ENCODE results near the gene DDX3Y.

Gene DDX3Y

GRCh38 chrY:12904618-12905516, at the start of gene DDX3Y:
Gene DDX3Y, plus strand, starts transcription at chrY:12904868. Its CDS starts 69 bp downstream, at chrY:12904937.
- peak; percentile 93 for DNase-seq

- DNase-seq = no peak
Measured at GRCh38 chrY:12855791-12856275, 48.8 kb upstream of the DDX3Y start.

- no peak for DNase-seq
Measured at GRCh38 chrY:12867960-12868359, 36.7 kb upstream of the DDX3Y start.

GRCh38 chrY:12896973-12897372, 7.7 kb upstream of the DDX3Y start:
- DNase-seq = no peak

- DNase-seq = no peak
Measured at GRCh38 chrY:12898604-12899003, 6.1 kb upstream of the DDX3Y start.

GRCh38 chrY:12905517-12905872, 827 bp downstream of the DDX3Y start:
- peak; percentile 77 for DNase-seq

GRCh38 chrY:12905895-12906294, 1.2 kb downstream of the DDX3Y start:
- DNase-seq = no peak

GRCh38 chrY:12913541-12913940, 8.9 kb downstream of the DDX3Y start:
- DNase-seq = no peak

GRCh38 chrY:12928043-12928442, 23.4 kb downstream of the DDX3Y start:
- no peak for DNase-seq

- no peak for DNase-seq
Measured at GRCh38 chrY:12941725-12942687, 37.3 kb downstream of the DDX3Y start.

All from CD4-positive, alpha-beta T cell treated with Interleukin-12 subunit alpha and Interleukin-12 subunit beta, for 1 hour (primary cell).